Thymus (tissue), 11 donors: ENCODE results near the gene LHFPL2. TPM values are rescaled to one million over a fixed set of nuclear protein-coding genes. Genes with fewer than 3 reads are reported as not detected.

Experiments used
- DNase-seq, 9 donors: peaks; one replicate each; pipeline ENCODE4 v3.0.0-alpha.2; 2013; ENCODE audit warnings: low spot score in 9 of 9, low read depth in 6 of 9, missing footprints in 1 of 9
- H3K27ac ChIP-seq, 2 donors: one replicate each; pipeline ENCODE4 v1.5.1; 2013; ENCODE audit warnings: control low read depth in 1 of 2, low read depth in 1 of 2, low read length in 1 of 2, mild to moderate bottlenecking in 1 of 2, moderate library complexity in 1 of 2
- H3K27me3 ChIP-seq, 2 donors: one replicate each; pipeline ENCODE4 v1.5.1; 2013; ENCODE audit warnings: low read length in 1 of 2; ENCODE audit not compliant: control insufficient read depth in 2 of 2, insufficient read depth in 1 of 2
- H3K36me3 ChIP-seq, 2 donors: one replicate each; pipeline ENCODE4 v1.5.1; 2013; ENCODE audit warnings: low read length in 1 of 2, mild to moderate bottlenecking in 1 of 2, moderate library complexity in 1 of 2; ENCODE audit not compliant: control insufficient read depth in 2 of 2, insufficient read depth in 2 of 2
- H3K4me1 ChIP-seq, 2 donors: one replicate each; pipeline ENCODE4 v1.5.1; 2013; ENCODE audit warnings: low read length in 2 of 2; ENCODE audit not compliant: control insufficient read depth in 2 of 2, insufficient read depth in 2 of 2
- H3K4me3 ChIP-seq, 2 donors: one replicate each; pipeline ENCODE4 v1.5.1; 2013; ENCODE audit warnings: low read length in 2 of 2, control low read depth in 1 of 2, mild to moderate bottlenecking in 1 of 2
- H3K9me3 ChIP-seq, 2 donors: one replicate each; pipeline ENCODE4 v1.5.1; 2013; ENCODE audit warnings: low read length in 1 of 2, mild to moderate bottlenecking in 1 of 2; ENCODE audit not compliant: control insufficient read depth in 2 of 2, insufficient read depth in 1 of 2
- WGBS: extraction: QIAGEN DNeasy Blood & Tissue Kit; methylation state at CpG from one replicate; pipeline ENCODE4 v1.1.7; 2013; 5-methylcytosine and 5-hydroxymethylcytosine counted together
- polyA plus RNA-seq: library from polyadenylated mRNA; stranded (reverse); fragments of 200-250 nt; gene quantifications from one replicate; pipeline ENCODE4 v1.2.3, GENCODE V29; 2013
- total RNA-seq: library from RNA; stranded (reverse); fragments of 120-200 nt; gene quantifications from one replicate; pipeline ENCODE4 v1.2.4, GENCODE V29; 2013
- donor health status: healthy.

The LHFPL2 gene
- total and polyA plus RNA-seq, 2 donors: 9.1 to 21.4 TPM

DNA sequence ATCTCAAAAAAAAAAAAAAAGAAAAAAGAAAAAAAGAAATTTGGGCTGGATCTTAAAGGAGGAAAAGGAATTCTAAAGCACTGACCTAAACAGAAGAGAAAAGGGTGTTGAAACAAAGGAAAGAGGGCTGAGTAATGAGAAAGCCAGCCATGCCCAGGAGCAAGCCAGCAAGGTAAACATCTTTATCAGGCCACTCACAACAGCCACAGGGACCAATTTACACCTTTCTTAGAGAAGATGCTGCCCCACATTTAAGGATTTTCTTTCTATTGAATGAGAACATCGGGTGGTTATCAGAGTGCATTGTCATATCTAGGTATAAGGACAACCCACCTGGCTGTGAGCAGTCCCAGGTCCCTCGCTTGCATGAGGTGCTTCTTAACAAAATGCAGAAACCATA lies 16.6 kb downstream of the LHFPL2 start:
- Histone ChIP-seq H3K9me3 (no peaks in the 10 kb centered on the region), H3K27ac (no peak overlapping the region), H3K4me1 (peaks cover 7 to 21% of the 10 kb centered on the region in 2 donors), H3K36me3 (peaks cover 8 to 20% of the 10 kb centered on the region in 2 donors), H3K4me3 (no peak overlapping the region), H3K27me3 (no peaks in the 10 kb centered on the region)
- no peak for DNase-seq
- WGBS: 96% methylated on average over 2 of the region's 2 CpGs

DNA sequence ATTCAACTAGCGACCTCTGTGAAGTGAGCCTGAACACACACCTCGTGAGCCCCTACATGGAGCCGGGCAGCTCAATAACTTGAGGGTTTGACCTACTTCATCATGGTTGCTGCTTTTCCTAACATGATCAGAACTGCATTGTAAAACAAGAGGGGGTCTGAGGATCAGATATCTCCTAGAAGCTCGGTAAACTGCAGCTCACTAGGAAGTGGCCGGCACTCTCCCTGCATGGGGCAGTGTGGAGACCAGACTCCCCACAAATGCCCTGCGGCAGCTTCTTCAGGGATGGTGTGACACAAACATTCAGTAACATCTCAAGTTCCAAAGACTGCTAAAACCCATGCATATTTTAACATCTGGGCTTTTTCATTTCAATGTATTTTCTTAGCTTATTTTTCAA lies 18.5 kb downstream of the LHFPL2 start:
- no peak for DNase-seq
- 96% methylated on average over 6 of the region's 6 CpGs for WGBS
- H3K27ac ChIP-seq: no peak overlapping the region
- H3K36me3 ChIP-seq: peaks cover 14 to 20% of the 10 kb centered on the region in 2 donors
- no peaks in the 10 kb centered on the region for H3K27me3 ChIP-seq
- H3K9me3 ChIP-seq: no peaks in the 10 kb centered on the region
- H3K4me3 ChIP-seq: no peak overlapping the region
- peaks cover 7 to 21% of the 10 kb centered on the region in 2 donors for H3K4me1 ChIP-seq

DNA sequence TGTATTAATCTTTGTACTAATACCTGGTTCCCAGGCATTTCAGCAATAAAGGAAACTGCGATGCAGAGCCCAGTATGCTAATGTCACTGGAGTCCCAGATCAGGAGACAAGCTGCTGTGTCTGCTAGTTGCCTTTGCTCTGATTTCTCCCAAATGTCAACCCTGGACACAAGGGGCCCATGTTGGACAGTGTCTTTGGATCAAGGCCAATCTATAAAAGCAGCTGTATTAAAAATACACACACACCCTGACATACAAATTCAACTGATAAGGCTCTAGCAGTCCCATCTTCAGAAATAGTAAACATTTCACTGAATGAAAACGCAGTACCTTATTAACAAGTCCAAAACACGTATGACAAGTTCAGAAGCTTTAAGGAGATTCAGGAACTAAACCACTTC lies 18.9 kb downstream of the LHFPL2 start:
- no peaks in the 10 kb centered on the region for H3K27me3 ChIP-seq
- no peak overlapping the region for H3K4me3 ChIP-seq
- H3K27ac ChIP-seq: no peak overlapping the region
- peaks cover 7 to 21% of the 10 kb centered on the region in 2 donors for H3K4me1 ChIP-seq
- WGBS: 96% methylated on average over 3 of the region's 3 CpGs
- peaks cover 14 to 20% of the 10 kb centered on the region in 2 donors for H3K36me3 ChIP-seq
- DNase-seq: no peak
- H3K9me3 ChIP-seq: no peaks in the 10 kb centered on the region

DNA sequence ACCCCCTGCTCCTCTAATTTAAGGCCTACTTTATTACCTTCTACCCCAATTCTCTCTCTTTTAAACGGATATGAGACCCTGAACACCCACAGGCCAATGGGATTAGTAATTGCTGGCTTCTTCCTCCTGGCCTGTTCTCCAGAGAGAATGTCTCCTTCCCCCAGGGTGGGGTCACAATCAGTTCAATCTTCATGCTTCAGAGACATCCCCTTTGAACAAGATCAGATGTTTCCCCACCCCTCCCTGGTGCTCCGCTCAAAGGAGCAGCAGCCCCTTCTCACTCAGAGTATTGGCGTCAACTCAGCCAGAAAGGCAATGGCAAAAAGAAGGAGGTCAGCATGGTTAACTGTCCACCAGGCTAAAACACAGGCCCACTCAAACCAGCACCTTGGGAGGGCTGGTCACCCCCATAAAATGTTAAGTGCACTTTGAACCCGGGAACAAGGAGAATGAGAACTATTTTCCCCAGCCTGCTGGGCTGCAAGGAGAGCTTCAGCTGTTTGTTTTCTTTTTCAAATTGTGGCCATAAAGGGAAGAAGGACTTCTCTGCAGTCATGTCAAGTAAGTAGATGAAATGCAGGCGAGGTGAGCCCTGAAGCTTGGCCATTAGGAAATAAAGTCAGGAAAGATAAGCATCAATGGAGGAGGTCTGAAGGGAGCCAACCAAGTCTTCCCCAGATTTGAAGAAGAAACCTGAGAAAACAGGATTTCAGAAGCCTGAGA lies 20.1 kb downstream of the LHFPL2 start:
- Histone ChIP-seq H3K9me3 (no peaks in the 10 kb centered on the region), H3K27ac (no peak overlapping the region), H3K36me3 (peaks cover 14 to 20% of the 10 kb centered on the region in 2 donors), H3K4me3 (no peak overlapping the region), H3K4me1 (peaks cover 0 to 10% of the 10 kb centered on the region in 2 donors), H3K27me3 (no peaks in the 10 kb centered on the region)
- DNase-seq: no peak
- 88% methylated on average over 5 of the region's 5 CpGs for WGBS

DNA sequence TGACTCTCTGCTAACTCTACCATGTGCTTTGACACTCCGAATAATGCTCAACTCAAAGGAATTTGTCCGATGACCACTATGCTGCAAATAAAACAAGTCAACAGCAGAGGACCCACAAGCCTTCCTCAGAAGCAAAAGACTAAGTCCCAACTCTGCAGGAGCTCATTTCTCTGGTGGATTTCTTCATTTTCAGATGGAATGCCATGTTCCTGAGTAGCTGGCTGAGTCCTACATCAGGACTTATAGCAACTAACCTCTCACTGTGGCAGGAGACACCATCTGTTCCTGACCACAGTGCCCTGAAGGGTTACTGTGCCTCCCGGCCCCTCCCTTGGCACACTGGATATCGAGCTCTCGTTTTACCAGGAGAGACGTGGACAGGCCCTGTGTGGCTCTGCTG lies 20.8 kb downstream of the LHFPL2 start:
- WGBS: 97% methylated on average over 6 of the region's 6 CpGs
- DNase-seq: no peak
- H3K27ac ChIP-seq: no peak overlapping the region
- no peak overlapping the region for H3K4me3 ChIP-seq
- H3K4me1 ChIP-seq: peaks cover 0 to 10% of the 10 kb centered on the region in 2 donors
- H3K36me3 ChIP-seq: peaks cover 14 to 20% of the 10 kb centered on the region in 2 donors
- H3K9me3 ChIP-seq: no peaks in the 10 kb centered on the region
- no peaks in the 10 kb centered on the region for H3K27me3 ChIP-seq

DNA sequence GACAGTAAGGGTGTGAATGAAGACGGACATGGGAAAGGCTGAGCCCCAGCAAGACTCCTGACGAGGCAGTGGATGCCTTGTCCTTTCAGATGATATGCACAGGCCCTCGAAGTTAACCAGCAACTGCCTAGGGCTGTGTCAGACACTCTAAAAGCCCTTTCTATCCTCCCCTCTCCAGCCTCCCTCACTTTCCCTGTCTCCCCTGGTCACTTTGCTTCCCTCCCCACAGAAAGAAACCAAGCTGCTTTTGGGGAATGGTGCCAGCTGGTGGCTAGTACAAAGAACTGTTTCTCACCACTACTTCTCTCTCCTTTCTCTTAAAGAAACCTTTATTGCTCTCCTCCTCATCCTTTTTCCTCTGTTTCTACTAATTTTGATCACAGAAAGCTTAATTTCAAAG lies 21.4 kb downstream of the LHFPL2 start:
- Histone ChIP-seq H3K4me3 (no peak overlapping the region), H3K36me3 (peaks cover 14 to 18% of the 10 kb centered on the region in 2 donors), H3K27me3 (no peaks in the 10 kb centered on the region), H3K4me1 (peaks cover 0 to 10% of the 10 kb centered on the region in 2 donors), H3K27ac (no peak overlapping the region), H3K9me3 (no peaks in the 10 kb centered on the region)
- 92% methylated on average over 3 of the region's 3 CpGs for WGBS
- no peak for DNase-seq

DNA sequence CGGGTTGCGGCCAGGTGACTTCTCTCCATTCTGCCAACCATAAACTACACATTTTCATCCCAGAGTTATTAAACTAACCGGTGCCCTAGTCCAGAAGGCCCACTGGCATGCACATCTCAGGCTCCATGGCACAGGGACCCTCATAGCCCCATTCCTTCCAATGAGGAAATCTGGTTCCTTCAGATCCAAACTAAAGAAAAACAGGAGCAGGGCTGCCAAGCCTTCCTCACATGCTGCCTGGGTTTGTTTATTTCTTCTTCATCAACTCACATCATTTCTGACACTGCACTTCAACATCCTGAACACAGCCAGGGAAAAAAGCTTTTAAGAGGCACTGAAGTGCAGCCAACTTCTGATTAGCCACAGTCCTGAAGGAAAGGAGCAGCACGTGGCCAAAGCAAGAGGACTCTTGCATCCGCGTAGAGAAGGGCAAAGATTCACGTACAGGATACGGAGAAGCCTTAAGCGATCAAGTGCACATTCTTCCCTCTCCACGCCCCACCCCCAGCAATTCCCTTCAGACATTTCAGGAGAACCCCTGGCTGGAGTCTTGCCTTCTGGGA lies 22.5 kb downstream of the LHFPL2 start:
- Histone ChIP-seq H3K27ac (no peak overlapping the region), H3K36me3 (peaks cover 13 to 17% of the 10 kb centered on the region in 2 donors), H3K9me3 (no peaks in the 10 kb centered on the region), H3K4me3 (no peak overlapping the region), H3K27me3 (no peaks in the 10 kb centered on the region), H3K4me1 (peaks cover 0 to 10% of the 10 kb centered on the region in 2 donors)
- no peak for DNase-seq
- WGBS: 97% methylated on average over 10 of the region's 10 CpGs

DNA sequence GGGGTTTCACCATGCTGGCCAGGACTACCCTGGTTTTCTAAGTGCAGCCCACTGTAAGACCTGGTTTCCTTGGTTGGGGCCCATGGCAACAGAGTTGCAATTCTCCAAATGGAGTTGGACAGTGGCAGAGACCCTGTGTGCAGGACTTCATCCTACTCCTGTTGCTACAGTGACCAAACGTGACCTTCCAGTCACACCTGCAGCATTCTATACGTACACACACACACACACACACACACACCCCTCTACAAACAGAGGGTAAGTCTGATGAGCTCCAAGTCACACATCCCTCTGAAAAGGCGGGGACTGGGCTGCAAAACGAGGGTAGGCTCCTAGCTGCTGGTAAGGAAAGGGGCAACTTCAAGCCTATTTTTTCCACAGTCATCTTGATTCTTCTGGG lies 23.6 kb downstream of the LHFPL2 start:
- no peak overlapping the region for H3K27ac ChIP-seq
- WGBS: 95% methylated on average over 4 of the region's 4 CpGs
- no peaks in the 10 kb centered on the region for H3K27me3 ChIP-seq
- H3K4me1 ChIP-seq: peaks cover 0 to 8% of the 10 kb centered on the region in 2 donors
- peaks cover 0 to 7% of the 10 kb centered on the region in 2 donors for H3K9me3 ChIP-seq
- H3K4me3 ChIP-seq: no peak overlapping the region
- no peak for DNase-seq
- peaks cover 8 to 15% of the 10 kb centered on the region in 2 donors for H3K36me3 ChIP-seq

DNA sequence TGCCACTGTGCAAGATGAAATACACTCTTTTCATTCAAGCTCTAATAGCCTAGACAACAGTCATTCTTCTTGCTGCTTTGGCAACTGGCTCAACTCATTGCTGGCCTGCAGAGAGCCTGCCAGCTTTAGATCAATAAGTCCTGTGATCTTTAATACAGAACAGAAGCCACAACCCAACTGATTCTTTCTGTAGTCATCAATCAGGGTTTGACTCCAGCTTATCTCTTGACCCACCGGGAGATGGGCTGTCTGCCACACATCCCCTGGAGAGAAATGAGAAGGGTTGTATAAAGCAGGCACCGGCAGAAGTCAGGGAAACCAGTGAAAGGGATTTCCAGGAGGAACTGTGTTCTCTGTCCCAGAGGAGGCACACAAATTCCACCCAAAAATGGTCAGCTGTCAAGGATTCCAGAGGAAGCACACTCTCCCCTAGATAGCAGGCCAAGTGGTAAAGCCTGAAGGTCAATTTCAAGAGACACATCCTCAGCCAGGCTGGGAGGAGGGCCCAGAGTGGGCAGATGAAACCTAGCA lies 24.5 kb downstream of the LHFPL2 start:
- H3K36me3 ChIP-seq: peaks cover 8 to 15% of the 10 kb centered on the region in 2 donors
- H3K27me3 ChIP-seq: no peaks in the 10 kb centered on the region
- 89% methylated on average over 2 of the region's 2 CpGs for WGBS
- H3K4me1 ChIP-seq: peaks cover 0 to 6% of the 10 kb centered on the region in 2 donors
- no peak overlapping the region for H3K4me3 ChIP-seq
- no peak for DNase-seq
- peaks cover 0 to 7% of the 10 kb centered on the region in 2 donors for H3K9me3 ChIP-seq
- H3K27ac ChIP-seq: no peak overlapping the region
